Stimulated activated CD4-positive, alpha-beta T cell treated with anti-CD3 and anti-CD28 coated beads, Interleukin-4, amount 100 ng/mL, for 48 hours (primary cell): ENCODE results near the gene FRMD1.

Experiments used
- DNase-seq, 2 donors: peaks; one replicate each; pipeline ENCODE4 v3.0.0-alpha.2; 2020; ENCODE audit warnings: low read depth in 2 of 2

FRMD1 gene

GRCh38 chr6:168111911-168112310 lies 32.9 kb upstream of the FRMD1 start:
- no peak for DNase-seq

GRCh38 chr6:168110437-168110836 lies 31.4 kb upstream of the FRMD1 start:
- no peak for DNase-seq

GRCh38 chr6:168109171-168109570 lies 30.2 kb upstream of the FRMD1 start:
- DNase-seq: no peak

GRCh38 chr6:168107191-168107983 lies 28.4 kb upstream of the FRMD1 start:
- DNase-seq: no peak

- DNase-seq: no peak
These were observed 27.6 kb upstream of the FRMD1 start for GRCh38 chr6:168106633-168107005.

GRCh38 chr6:168105813-168106632 lies 27.0 kb upstream of the FRMD1 start:
- no peak for DNase-seq

- no peak for DNase-seq
These were observed 25.6 kb upstream of the FRMD1 start for GRCh38 chr6:168104636-168105035.

- DNase-seq: no peak
These were observed 24.2 kb upstream of the FRMD1 start for GRCh38 chr6:168103050-168103830.

GRCh38 chr6:168102315-168102985 lies 23.4 kb upstream of the FRMD1 start:
- DNase-seq: no peak

GRCh38 chr6:168101590-168102314 lies 22.7 kb upstream of the FRMD1 start:
- DNase-seq: no peak

GRCh38 chr6:168100803-168101589 lies 22.0 kb upstream of the FRMD1 start:
- no peak for DNase-seq

GRCh38 chr6:168100011-168100802 lies 21.2 kb upstream of the FRMD1 start:
- DNase-seq: no peak

GRCh38 chr6:168099201-168100010 lies 20.4 kb upstream of the FRMD1 start:
- no peak for DNase-seq

- no peak for DNase-seq
These were observed 19.4 kb upstream of the FRMD1 start for GRCh38 chr6:168098431-168098861.

- no peak for DNase-seq
These were observed 18.8 kb upstream of the FRMD1 start for GRCh38 chr6:168097621-168098430.

GRCh38 chr6:168097221-168097620 lies 18.2 kb upstream of the FRMD1 start:
- DNase-seq: no peak

- no peak for DNase-seq
These were observed 17.3 kb upstream of the FRMD1 start for GRCh38 chr6:168096271-168096764.
